DND-41 (cell line): Measurements from ENCODE around the gene APH1B.

Experiments
- ATAC-seq: fragments of 200-7000 bp; cut with Tn5 transposase; 3 replicates; pipeline ENCODE4 v1.9.1; 2021; ENCODE audit warnings: low read depth; ENCODE audit not compliant: insufficient read depth
- DNase-seq: peaks from one replicate; pipeline ENCODE4 v3.0.0-alpha.2; 2020
- H2AFZ ChIP-seq: 2 replicates; pipeline ENCODE4 v1.6.0; 2012; ENCODE audit warnings: low read depth, low read length
- H3K27ac ChIP-seq: 2 replicates; pipeline ENCODE4 v1.5.1; 2012; ENCODE audit warnings: low read length, inconsistent platforms
- H3K27me3 ChIP-seq: fragments of 200-600 bp; sonication (generic); 2 replicates; pipeline ENCODE4 v1.6.0; 2012; ENCODE audit warnings: low read length, mild to moderate bottlenecking, inconsistent platforms; ENCODE audit not compliant: insufficient read depth, poor library complexity
- H3K36me3 ChIP-seq: 2 replicates; pipeline ENCODE4 v1.5.1; 2012; ENCODE audit warnings: low read length, inconsistent platforms; ENCODE audit not compliant: insufficient read depth
- H3K4me1 ChIP-seq: 2 replicates; pipeline ENCODE4 v1.5.1; 2012; ENCODE audit warnings: mild to moderate bottlenecking, low read length; ENCODE audit not compliant: insufficient read depth
- H3K4me2 ChIP-seq: 2 replicates; pipeline ENCODE4 v1.6.0; 2012; ENCODE audit warnings: mild to moderate bottlenecking, moderate library complexity, low read length, inconsistent platforms; ENCODE audit not compliant: insufficient read depth
- H3K4me3 ChIP-seq, 2 experiments: fragments of 200-600 bp in 1 of 2; shearing (Covaris generic) in 1 of 2; 2 replicates each; pipeline ENCODE4 v1.5.1; 2012 to 2016; ENCODE audit warnings: inconsistent platforms in 2 of 2, low read length in 2 of 2, mild to moderate bottlenecking in 2 of 2, low read depth in 1 of 2, moderate library complexity in 1 of 2
- H3K79me2 ChIP-seq: 2 replicates; pipeline ENCODE4 v1.6.0; 2012; ENCODE audit warnings: low read length, inconsistent platforms; ENCODE audit not compliant: insufficient read depth
- H3K9ac ChIP-seq: 2 replicates; pipeline ENCODE4 v1.6.0; 2012; ENCODE audit warnings: low read depth, mild to moderate bottlenecking, inconsistent platforms, low read length, moderate library complexity
- H3K9me3 ChIP-seq: 2 replicates; pipeline ENCODE4 v1.5.1; 2012; ENCODE audit warnings: low read length, moderate library complexity, mild to moderate bottlenecking, inconsistent platforms; ENCODE audit not compliant: insufficient read depth, severe bottlenecking
- H4K20me1 ChIP-seq: 2 replicates; pipeline ENCODE4 v1.6.0; 2012; ENCODE audit warnings: low read length; ENCODE audit not compliant: insufficient read depth
- EZH2 ChIP-seq: IDR thresholded peaks from 3 replicates; pipeline ENCODE4 v1.6.1; 2012; ENCODE audit warnings: borderline replicate concordance, low read depth, mild to moderate bottlenecking, moderate library complexity, low read length, inconsistent platforms; ENCODE audit not compliant: severe bottlenecking
- TF ChIP-seq, protein P1 (sequence below): IDR thresholded peaks from 2 replicates; pipeline ENCODE4 v1.5.1; 2012; ENCODE audit warnings: borderline replicate concordance, low read length, moderate library complexity, mild to moderate bottlenecking; ENCODE audit not compliant: poor library complexity, severe bottlenecking; ENCODE audit errors: extremely low read depth

Gene APH1B

DNA sequence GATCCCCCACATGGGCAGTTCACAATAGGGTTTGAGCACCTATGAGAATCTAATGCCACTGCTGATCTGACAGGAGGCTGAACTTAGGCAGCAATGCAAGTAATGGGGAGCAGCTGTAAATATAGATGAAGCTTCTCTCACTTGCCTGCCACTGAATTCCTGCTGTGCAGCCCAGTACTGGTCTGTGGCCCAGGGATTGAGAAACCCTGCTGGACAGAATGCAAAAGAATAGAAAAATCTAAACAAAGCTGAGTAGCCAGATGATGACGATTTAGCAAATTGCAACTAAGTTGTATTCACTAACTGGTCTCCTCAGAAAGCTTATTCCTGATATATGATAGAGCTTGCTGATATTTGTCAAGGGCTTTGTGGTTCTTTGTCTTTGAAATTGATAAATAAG is 34.3 kb upstream of the APH1B start:
- Histone ChIP-seq H3K27ac (no peak overlapping the region), H3K4me3 (no peak overlapping the region)
- TF ChIP-seq EZH2, result no peak
- TF ChIP-seq, protein P1, sequence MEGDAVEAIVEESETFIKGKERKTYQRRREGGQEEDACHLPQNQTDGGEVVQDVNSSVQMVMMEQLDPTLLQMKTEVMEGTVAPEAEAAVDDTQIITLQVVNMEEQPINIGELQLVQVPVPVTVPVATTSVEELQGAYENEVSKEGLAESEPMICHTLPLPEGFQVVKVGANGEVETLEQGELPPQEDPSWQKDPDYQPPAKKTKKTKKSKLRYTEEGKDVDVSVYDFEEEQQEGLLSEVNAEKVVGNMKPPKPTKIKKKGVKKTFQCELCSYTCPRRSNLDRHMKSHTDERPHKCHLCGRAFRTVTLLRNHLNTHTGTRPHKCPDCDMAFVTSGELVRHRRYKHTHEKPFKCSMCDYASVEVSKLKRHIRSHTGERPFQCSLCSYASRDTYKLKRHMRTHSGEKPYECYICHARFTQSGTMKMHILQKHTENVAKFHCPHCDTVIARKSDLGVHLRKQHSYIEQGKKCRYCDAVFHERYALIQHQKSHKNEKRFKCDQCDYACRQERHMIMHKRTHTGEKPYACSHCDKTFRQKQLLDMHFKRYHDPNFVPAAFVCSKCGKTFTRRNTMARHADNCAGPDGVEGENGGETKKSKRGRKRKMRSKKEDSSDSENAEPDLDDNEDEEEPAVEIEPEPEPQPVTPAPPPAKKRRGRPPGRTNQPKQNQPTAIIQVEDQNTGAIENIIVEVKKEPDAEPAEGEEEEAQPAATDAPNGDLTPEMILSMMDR, result no peak

DNA sequence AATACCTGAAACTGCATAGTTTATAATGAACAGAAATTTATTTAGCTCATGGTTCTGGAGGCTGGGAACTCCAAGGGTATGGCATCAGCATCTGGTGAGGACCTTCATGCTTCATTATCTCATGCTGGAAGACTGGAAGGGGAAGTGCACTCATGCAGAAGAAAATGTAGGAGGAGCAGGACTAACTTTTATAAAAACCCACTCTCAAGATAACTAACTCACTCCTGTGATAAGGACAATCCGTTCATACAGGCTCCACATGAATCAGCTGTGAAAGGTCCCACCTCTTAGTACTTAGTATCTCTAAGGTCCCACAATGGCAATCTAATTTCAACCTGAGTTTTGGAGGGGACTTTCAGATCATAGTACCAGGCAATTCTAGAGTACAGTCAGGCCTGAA is 33.6 kb upstream of the APH1B start:
- ATAC-seq, result no peak
- H3K9ac ChIP-seq, result no peak overlapping the region
- no peak overlapping the region for H3K27ac ChIP-seq
- DNase-seq, result no peak
- H3K4me3 ChIP-seq, result no peak overlapping the region
- peaks cover 25% of the 10 kb centered on the region for H3K79me2 ChIP-seq
- H3K36me3 ChIP-seq, result peaks cover 17% of the 10 kb centered on the region
- H3K4me1 ChIP-seq, result no peaks in the 10 kb centered on the region
- no peak overlapping the region for H2AFZ ChIP-seq
- H3K27me3 ChIP-seq, result no peaks in the 10 kb centered on the region
- no peak overlapping the region for H3K4me2 ChIP-seq
- H4K20me1 ChIP-seq, result peaks cover 10% of the 10 kb centered on the region; the same call in 1 of the 2 replicates
- TF ChIP-seq, protein P1, result no peak
- TF ChIP-seq EZH2, result no peak
- H3K9me3 ChIP-seq, result no peaks in the 10 kb centered on the region

More for the DNA sequence above, 34.3 kb upstream of the APH1B start:
- ATAC-seq (no peak), DNase-seq (no peak)
- H2AFZ ChIP-seq, result no peak overlapping the region
- no peaks in the 10 kb centered on the region for H3K4me1 ChIP-seq
- no peaks in the 10 kb centered on the region for H3K27me3 ChIP-seq
- H3K9me3 ChIP-seq, result no peaks in the 10 kb centered on the region
- H3K9ac ChIP-seq, result no peak overlapping the region
- peaks cover 17% of the 10 kb centered on the region for H3K36me3 ChIP-seq
- peaks cover 31% of the 10 kb centered on the region for H3K79me2 ChIP-seq
- H4K20me1 ChIP-seq, result peaks cover 10% of the 10 kb centered on the region; the same call in 1 of the 2 replicates
- no peak overlapping the region for H3K4me2 ChIP-seq

DNA sequence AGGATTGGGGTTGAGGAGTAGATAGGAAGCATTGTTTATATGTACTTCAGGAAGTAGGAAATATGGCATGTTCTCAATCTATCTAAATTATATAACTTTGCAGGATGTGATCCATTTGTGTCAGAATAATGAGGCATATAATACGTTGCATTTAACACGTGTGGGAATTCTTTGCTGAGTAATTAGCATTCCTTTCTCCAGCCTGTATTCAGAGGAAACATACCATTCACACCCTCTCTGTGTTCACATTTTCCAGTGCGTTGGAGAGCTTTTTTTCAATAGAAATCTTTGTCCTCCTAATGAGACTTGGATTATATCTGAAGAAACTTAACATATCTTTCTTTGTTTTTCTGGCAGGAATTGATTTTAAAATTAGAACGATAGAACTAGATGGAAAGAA is 33.0 kb upstream of the APH1B start:
- Histone ChIP-seq H3K9ac (no peak overlapping the region), H3K79me2 (peaks cover 22% of the 10 kb centered on the region), H3K4me2 (no peak overlapping the region), H3K27me3 (no peaks in the 10 kb centered on the region), H3K4me3 (no peak overlapping the region), H3K36me3 (peaks cover 22% of the 10 kb centered on the region), H2AFZ (no peak overlapping the region), H3K9me3 (no peaks in the 10 kb centered on the region), H4K20me1 (peaks cover 10% of the 10 kb centered on the region; the same call in 1 of the 2 replicates), H3K4me1 (no peaks in the 10 kb centered on the region), H3K27ac (no peak overlapping the region)
- ATAC-seq (no peak), DNase-seq (no peak)
- no peak for TF ChIP-seq EZH2
- TF ChIP-seq, protein P1, result no peak
